A673 (cell line): Measurements from ENCODE around the gene AGAP1. TPM values are rescaled to one million over a fixed set of nuclear protein-coding genes. Genes with fewer than 3 reads are reported as not detected.

Source experiments
- BruUV-seq: library from RNA; stranded (reverse); fragments of 400-500 nt; replicated peaks from 2 replicates; lab custom pipeline; 2021; lab: Mats Ljungman, UMichigan
- CTCF ChIA-PET: fragments of 300-600 bp; sonication (Branson Sonifier 250); formaldehyde crosslinking; loops from one replicate; lab custom pipeline; 2022; ENCODE audit warnings: antibody characterized with exemption; lab: Charles Lee
- POLR2A ChIA-PET: fragments of 300-600 bp; sonication (Branson Sonifier 250); formaldehyde crosslinking; loops from one replicate; lab custom pipeline; 2022; ENCODE audit warnings: antibody characterized with exemption; ENCODE audit not compliant: low non-redundant PET; lab: Charles Lee
- DNase-seq: peaks from one replicate; pipeline ENCODE4 v3.0.0-alpha.2; 2015; ENCODE audit warnings: low spot score
- H3K27ac ChIP-seq: fragments of 200-600 bp; sonication (generic); 2 replicates; pipeline ENCODE4 v1.5.1; 2016; ENCODE audit warnings: mixed run types, low read depth, mild to moderate bottlenecking, mixed read lengths, antibody characterized with exemption, low read length; ENCODE audit not compliant: poor library complexity, severe bottlenecking
- H3K27me3 ChIP-seq: fragments of 200-600 bp; sonication (generic); replicated peaks from 2 replicates; pipeline ENCODE4 v1.6.1; 2017; ENCODE audit warnings: mixed run types, low read depth, mild to moderate bottlenecking, mixed read lengths, antibody characterized with exemption, low read length; ENCODE audit not compliant: insufficient read depth, poor library complexity
- H3K36me3 ChIP-seq: fragments of 200-600 bp; sonication (generic); 2 replicates; pipeline ENCODE4 v1.6.1; 2016; ENCODE audit warnings: mixed run types, mild to moderate bottlenecking, mixed read lengths, antibody characterized with exemption, low read length; ENCODE audit not compliant: insufficient read depth, poor library complexity, severe bottlenecking
- H3K4me1 ChIP-seq: fragments of 200-600 bp; sonication (generic); 2 replicates; pipeline ENCODE4 v1.6.1; 2017; ENCODE audit warnings: mixed run types, mild to moderate bottlenecking, mixed read lengths, antibody characterized with exemption, low read length; ENCODE audit not compliant: insufficient read depth, poor library complexity, severe bottlenecking
- H3K4me3 ChIP-seq: fragments of 200-600 bp; sonication (generic); 2 replicates; pipeline ENCODE4 v1.5.1; 2016; ENCODE audit warnings: low read depth, mixed run types, mild to moderate bottlenecking, mixed read lengths, low read length; ENCODE audit not compliant: poor library complexity, severe bottlenecking
- H3K9me3 ChIP-seq: fragments of 200-600 bp; sonication (generic); 2 replicates; pipeline ENCODE4 v1.6.1; 2016; ENCODE audit warnings: mixed run types, low read depth, mild to moderate bottlenecking, mixed read lengths, antibody characterized with exemption, low read length; ENCODE audit not compliant: poor library complexity, severe bottlenecking
- CTCF ChIP-seq: fragments of 300-800, 200-600 bp; sonication (generic); conservative IDR thresholded peaks from 2 replicates; pipeline ENCODE4 v1.5.1; 2017; ENCODE audit warnings: low read depth, mild to moderate bottlenecking, antibody characterized with exemption, low read length, moderate library complexity, mixed read lengths
- EZH2 ChIP-seq: fragments of 200-600 bp; sonication (generic); IDR thresholded peaks from 2 replicates; pipeline ENCODE4 v1.6.1; 2017; ENCODE audit warnings: borderline replicate concordance, low read depth, mild to moderate bottlenecking, mixed read lengths, antibody characterized with exemption, low read length; ENCODE audit not compliant: poor library complexity, severe bottlenecking
- intact Hi-C: fragments of 100-400 bp; cut with micrococcal nuclease; formaldehyde crosslinking; loops from one replicate; pipeline ENCODE4 v1.10.0; 2022; ENCODE audit not compliant: unreplicated experiment
- total RNA-seq: library from RNA; stranded (reverse); gene quantifications from 2 replicates; pipeline ENCODE4 v1.2.3, GENCODE V29; 2021

AGAP1 gene
- total RNA-seq, 1 experiment from 2014 or later = 25.3 TPM

DNA sequence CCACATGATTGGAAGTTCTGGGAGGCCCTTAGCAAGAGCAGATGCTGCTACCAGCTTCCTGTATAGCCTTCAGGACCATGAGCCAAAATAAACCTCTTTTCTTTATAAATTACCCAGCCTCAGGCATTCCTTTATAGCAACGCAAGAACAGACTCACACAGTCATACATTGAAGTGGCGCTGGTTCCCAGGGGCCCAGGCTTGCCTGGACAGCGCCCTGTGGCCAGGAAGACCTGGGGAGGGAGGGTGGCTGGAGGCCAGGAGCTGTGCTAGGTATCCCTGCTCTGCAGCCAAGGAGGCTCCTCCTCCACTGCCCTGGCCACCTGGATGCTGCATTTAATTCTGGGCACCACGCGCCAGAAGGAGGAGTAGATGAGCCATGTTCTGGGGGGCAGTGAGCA is 98.1 kb downstream of the AGAP1 start:
- intact Hi-C loops = loop anchor here (5.0 kb wide), 3 partner anchors 95 to 1040 kb away; no protein-coding TSS in a partner anchor
- ChIA-PET POLR2A (no interaction called here), CTCF (no interaction called here)
- Histone ChIP-seq H3K27me3 (no peaks in the 10 kb centered on the region), H3K27ac (no peak overlapping the region), H3K36me3 (no peaks in the 10 kb centered on the region), H3K4me1 (no peaks in the 10 kb centered on the region), H3K9me3 (no peaks in the 10 kb centered on the region), H3K4me3 (no peak overlapping the region)
- no TSS peak for BruUV-seq
- TF ChIP-seq CTCF (no peak), EZH2 (no peak)
- no peak for DNase-seq

- intact Hi-C loops = loop anchor here (5.0 kb wide), 3 partner anchors 95 to 1040 kb away; no protein-coding TSS in a partner anchor
Measured at GRCh38 chr2:235592430-235592829, 98.6 kb downstream of the AGAP1 start.

DNA sequence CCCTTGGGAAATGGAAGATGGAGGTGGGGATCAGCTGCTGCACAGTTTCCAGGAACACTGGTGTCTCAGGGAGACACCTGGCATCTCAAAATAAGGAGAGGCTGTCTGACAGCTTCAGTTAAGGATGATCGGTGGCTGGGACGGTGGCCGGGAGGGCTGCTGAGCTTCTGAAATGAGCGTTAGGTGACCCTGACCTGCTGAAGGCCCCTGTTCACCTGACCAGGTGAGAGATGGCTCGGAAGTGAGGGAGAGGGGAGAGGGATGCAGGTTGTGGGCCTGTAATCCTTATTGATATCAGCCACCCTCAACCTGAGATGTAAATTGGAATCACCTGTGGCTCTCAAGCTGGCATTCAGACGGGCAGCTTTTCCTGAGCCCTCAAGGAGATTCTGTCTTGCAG is 99.0 kb downstream of the AGAP1 start:
- Histone ChIP-seq H3K4me3 (no peak overlapping the region), H3K27ac (no peak overlapping the region), H3K36me3 (no peaks in the 10 kb centered on the region), H3K4me1 (no peaks in the 10 kb centered on the region), H3K9me3 (no peaks in the 10 kb centered on the region), H3K27me3 (no peaks in the 10 kb centered on the region)
- no peak for TF ChIP-seq CTCF
- TF ChIP-seq EZH2 = no peak
- no TSS peak for BruUV-seq
- POLR2A ChIA-PET = no interaction called here
- no peak for DNase-seq
- intact Hi-C loops = loop anchor here (5.0 kb wide), 3 partner anchors 96 to 1041 kb away; no protein-coding TSS in a partner anchor
- CTCF ChIA-PET = interaction anchor here (0.6 to 1.2 kb wide), 2 partner anchors 153 to 355 kb away, joined by 3 to 6 read pairs; no protein-coding TSS in a partner anchor

More at GRCh38 chr2:235592430-235592829, 98.6 kb downstream of the AGAP1 start:
- POLR2A ChIA-PET = no interaction called here
- no peak overlapping the region for H3K4me3 ChIP-seq
- CTCF ChIA-PET = interaction anchor here (0.6 kb wide), 1 partner anchor 154 kb away, joined by 3 read pairs; no protein-coding TSS in a partner anchor
- no TSS peak for BruUV-seq
- no peak for TF ChIP-seq EZH2
- TF ChIP-seq CTCF = no peak
- no peak overlapping the region for H3K27ac ChIP-seq
- H3K9me3 ChIP-seq = no peaks in the 10 kb centered on the region
- no peak for DNase-seq
- no peaks in the 10 kb centered on the region for H3K4me1 ChIP-seq
- no peaks in the 10 kb centered on the region for H3K36me3 ChIP-seq
- H3K27me3 ChIP-seq = no peaks in the 10 kb centered on the region
